COR-L47 (cell line): ENCODE results near the gene KIF13A.
"Not testable (repeated sequence)": the region's sequence is repeated elsewhere in the genome, so short reads cannot be mapped to it uniquely, and the experiment has no call there.

ENCODE experiments used
- DNase-seq: peaks from one replicate; lab custom pipeline; 2025; lab: John Stamatoyannopoulos, UW

Gene KIF13A

GRCh38 chr6:17932330-17932852 is 55.0 kb downstream of the KIF13A start:
- no peak for DNase-seq

- DNase-seq = no peak
Observed at GRCh38 chr6:17931227-17931626, 56.2 kb downstream of the KIF13A start.

GRCh38 chr6:17930321-17930993 is 57.0 kb downstream of the KIF13A start:
- no peak for DNase-seq

- DNase-seq = no peak
Observed at GRCh38 chr6:17928514-17929430, 58.7 kb downstream of the KIF13A start.

GRCh38 chr6:17927705-17928104 is 59.7 kb downstream of the KIF13A start:
- DNase-seq = no peak

- no peak for DNase-seq
Observed at GRCh38 chr6:17923401-17923863, 64.0 kb downstream of the KIF13A start.

- DNase-seq = no peak
Observed at GRCh38 chr6:17921454-17921853, 66.0 kb downstream of the KIF13A start.

GRCh38 chr6:17919496-17919895 is 67.9 kb downstream of the KIF13A start:
- DNase-seq = no peak

GRCh38 chr6:17917837-17918763 is 69.3 kb downstream of the KIF13A start:
- no peak for DNase-seq

GRCh38 chr6:17914651-17915050 is 72.8 kb downstream of the KIF13A start:
- DNase-seq = no peak

GRCh38 chr6:17912521-17912920 is 74.9 kb downstream of the KIF13A start:
- no peak for DNase-seq

GRCh38 chr6:17911656-17912055 is 75.8 kb downstream of the KIF13A start:
- DNase-seq = not testable (repeated sequence)

GRCh38 chr6:17910189-17910588 is 77.2 kb downstream of the KIF13A start:
- DNase-seq = no peak

GRCh38 chr6:17908831-17909230 is 78.6 kb downstream of the KIF13A start:
- DNase-seq = no peak

- DNase-seq = no peak
Observed at GRCh38 chr6:17907406-17908229, 79.8 kb downstream of the KIF13A start.

GRCh38 chr6:17905611-17906592 is 81.5 kb downstream of the KIF13A start:
- no peak for DNase-seq

- DNase-seq = no peak
Observed at GRCh38 chr6:17904491-17905120, 82.8 kb downstream of the KIF13A start.

GRCh38 chr6:17902974-17903373 is 84.5 kb downstream of the KIF13A start:
- no peak for DNase-seq

GRCh38 chr6:17901493-17901892 is 85.9 kb downstream of the KIF13A start:
- DNase-seq = no peak
